HPDE6-E6E7 (cell line): ENCODE measurements around the gene SELENOS.
"Not testable (repeated sequence)": the region's sequence is repeated elsewhere in the genome, so short reads cannot be mapped to it uniquely, and the experiment has no call there.

Experiments used
- DNase-seq: peaks from one replicate; pipeline ENCODE4 v3.0.0; 2011; ENCODE audit warnings: missing footprints; ENCODE audit errors: extremely low spot score

Gene SELENOS

GRCh38 chr15:101309436-101310160, 32.3 kb upstream of the SELENOS start:
- DNase-seq, result no peak

- no peak for DNase-seq
Observed at GRCh38 chr15:101308604-101309435, 31.5 kb upstream of the SELENOS start.

GRCh38 chr15:101307897-101308603, 30.8 kb upstream of the SELENOS start:
- DNase-seq, result no peak

GRCh38 chr15:101307048-101307896, 30.0 kb upstream of the SELENOS start:
- no peak for DNase-seq

GRCh38 chr15:101306341-101307047, 29.2 kb upstream of the SELENOS start:
- DNase-seq, result no peak

- DNase-seq, result no peak
Observed at GRCh38 chr15:101305820-101306255, 28.6 kb upstream of the SELENOS start.

- DNase-seq, result no peak
Observed at GRCh38 chr15:101303408-101303807, 26.1 kb upstream of the SELENOS start.

- DNase-seq, result no peak
Observed at GRCh38 chr15:101296418-101297405, 19.4 kb upstream of the SELENOS start.

- no peak for DNase-seq
Observed at GRCh38 chr15:101295607-101296161, 18.4 kb upstream of the SELENOS start.

- DNase-seq, result peak; percentile 76
Observed at GRCh38 chr15:101294731-101295606, 17.7 kb upstream of the SELENOS start, which contains the start of gene SNRPA1. Gene SNRPA1, minus strand, starts transcription at chr15:101295248. Its CDS starts 70 bp downstream, at chr15:101295178.

- no peak for DNase-seq
Observed at GRCh38 chr15:101293122-101293521, 15.8 kb upstream of the SELENOS start.

- DNase-seq, result no peak
Observed at GRCh38 chr15:101288905-101289513, 11.7 kb upstream of the SELENOS start.

GRCh38 chr15:101287342-101287741, 10.1 kb upstream of the SELENOS start:
- DNase-seq, result not testable (repeated sequence)

GRCh38 chr15:101286471-101287114, 9.3 kb upstream of the SELENOS start:
- DNase-seq, result no peak

- DNase-seq, result no peak
Observed at GRCh38 chr15:101283931-101284330, 6.6 kb upstream of the SELENOS start.

- DNase-seq, result no peak
Observed at GRCh38 chr15:101280007-101280406, 2.7 kb upstream of the SELENOS start.

- no peak for DNase-seq
Observed at GRCh38 chr15:101277943-101278564, 769 bp upstream of the SELENOS start.
